HG03097 (cell line): ENCODE data around the gene FBLN5.

Experiments
- ATAC-seq: cut with Tn5 transposase; IDR thresholded peaks from one replicate; pipeline ENCODE4 v1.9.1; 2021; ENCODE audit not compliant: unreplicated experiment, low FRiP score

FBLN5 gene, protein sequence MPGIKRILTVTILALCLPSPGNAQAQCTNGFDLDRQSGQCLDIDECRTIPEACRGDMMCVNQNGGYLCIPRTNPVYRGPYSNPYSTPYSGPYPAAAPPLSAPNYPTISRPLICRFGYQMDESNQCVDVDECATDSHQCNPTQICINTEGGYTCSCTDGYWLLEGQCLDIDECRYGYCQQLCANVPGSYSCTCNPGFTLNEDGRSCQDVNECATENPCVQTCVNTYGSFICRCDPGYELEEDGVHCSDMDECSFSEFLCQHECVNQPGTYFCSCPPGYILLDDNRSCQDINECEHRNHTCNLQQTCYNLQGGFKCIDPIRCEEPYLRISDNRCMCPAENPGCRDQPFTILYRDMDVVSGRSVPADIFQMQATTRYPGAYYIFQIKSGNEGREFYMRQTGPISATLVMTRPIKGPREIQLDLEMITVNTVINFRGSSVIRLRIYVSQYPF

DNA sequence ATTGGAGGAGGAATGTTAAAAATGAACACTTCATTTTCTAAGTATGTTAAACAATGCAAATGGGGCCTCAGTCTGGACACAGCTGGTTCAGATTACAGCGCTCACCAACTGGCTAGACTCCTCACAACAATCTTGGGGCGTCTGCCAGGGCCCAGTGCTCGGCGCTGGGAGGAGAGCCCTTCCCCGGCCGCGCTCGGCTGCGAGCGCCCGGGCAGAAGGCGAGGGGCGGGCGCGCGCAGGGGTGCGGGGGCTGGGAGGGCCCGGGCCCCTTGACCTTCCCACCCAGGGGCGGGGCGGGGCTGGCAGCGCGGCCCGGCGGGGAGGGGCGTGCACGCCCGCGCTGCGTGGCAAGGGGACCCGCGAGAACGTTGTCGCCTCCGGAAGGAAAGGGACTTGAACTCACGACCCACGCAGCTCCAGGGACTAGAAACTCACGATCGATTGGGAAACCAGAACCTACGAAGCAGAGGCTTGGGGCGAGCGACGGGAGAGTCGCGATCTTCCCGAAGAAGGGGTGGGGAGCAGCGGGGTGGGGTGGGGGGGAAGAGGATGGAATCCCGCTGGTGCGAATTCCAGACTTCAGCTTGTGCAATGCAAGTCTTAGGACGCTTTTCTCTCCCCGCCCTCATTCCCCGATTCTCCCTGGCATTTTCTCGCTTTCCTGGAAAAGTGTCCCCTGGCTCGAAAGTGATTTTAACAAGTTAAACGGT lies at the start of gene FBLN5:
FBLN5 (minus strand) TSS at position 220 of the 710 bp plus-strand sequence. CDS start 465 bp downstream, outside the sequence.
- no peak for ATAC-seq

DNA sequence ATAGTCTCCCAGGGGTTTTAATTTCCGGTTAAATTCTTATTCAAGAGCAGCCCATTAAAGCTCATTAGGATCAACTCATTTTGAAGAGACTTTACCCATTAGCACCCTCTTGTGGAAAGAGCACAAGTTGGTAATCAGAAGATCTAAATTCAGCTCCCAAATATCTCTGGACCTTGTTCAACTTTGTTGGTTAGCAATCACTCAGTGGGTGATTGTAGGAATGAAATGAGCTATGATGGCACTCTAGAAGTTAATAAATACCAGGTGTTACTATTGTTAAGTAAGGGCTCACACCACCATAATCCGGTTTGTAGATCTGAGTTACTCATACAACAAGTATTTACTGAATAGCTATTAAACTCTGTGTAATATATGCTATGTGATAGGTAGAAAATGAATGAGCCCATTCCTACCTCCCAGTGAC lies 49.5 kb upstream of the FBLN5 start:
- no peak for ATAC-seq

DNA sequence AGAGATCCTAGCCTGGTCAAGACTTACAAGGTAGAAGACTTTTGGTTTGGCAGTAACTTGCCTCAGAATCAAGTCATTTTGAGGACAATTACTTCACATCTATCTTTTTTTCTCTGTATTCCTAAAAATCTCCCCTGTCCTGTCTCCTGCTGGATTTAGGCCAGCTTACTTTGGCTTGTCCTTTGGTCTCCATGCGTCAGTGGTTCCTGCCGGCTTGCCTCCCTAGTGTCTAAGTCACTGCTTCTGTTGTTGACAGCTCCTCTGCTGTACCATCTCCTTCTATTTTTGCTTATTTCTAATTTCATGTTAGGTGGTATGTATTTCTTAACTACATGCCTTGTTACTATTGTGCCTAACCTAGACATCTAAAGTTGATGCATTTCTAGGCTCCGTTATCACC lies 39.7 kb upstream of the FBLN5 start:
- no peak for ATAC-seq

DNA sequence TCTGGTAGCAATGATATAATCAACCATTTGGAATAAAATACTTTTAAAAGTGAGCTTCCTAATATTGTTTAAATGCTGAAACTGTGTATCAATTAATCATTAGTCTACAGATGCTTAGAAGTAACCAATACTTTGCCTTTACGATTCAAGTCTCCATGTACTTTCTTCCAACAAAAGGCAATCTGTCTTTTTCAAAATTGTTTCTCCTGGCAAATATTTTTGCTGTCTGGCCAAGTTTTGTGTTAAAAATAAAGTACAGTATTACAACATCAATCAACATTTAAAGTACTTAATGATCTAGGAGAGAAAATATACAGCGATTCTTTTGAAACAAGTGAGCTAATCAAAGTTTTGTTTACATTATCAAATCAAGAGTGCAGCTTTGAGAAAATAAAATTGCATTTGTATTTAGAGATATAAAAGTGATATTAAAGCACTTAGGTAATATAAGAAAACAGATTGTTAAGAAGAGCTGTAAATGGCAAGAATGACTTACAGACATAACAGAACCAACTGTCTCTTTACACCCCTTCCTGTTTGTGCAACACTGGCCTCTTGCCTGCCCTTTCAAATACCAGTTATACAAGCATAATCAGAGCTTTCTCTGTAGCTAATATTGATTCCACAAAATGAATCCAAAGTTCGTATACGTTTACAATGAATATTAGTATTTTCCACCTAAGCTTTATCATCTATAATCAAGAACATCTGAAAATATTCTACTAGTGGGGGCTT lies 38.2 kb upstream of the FBLN5 start:
- no peak for ATAC-seq

DNA sequence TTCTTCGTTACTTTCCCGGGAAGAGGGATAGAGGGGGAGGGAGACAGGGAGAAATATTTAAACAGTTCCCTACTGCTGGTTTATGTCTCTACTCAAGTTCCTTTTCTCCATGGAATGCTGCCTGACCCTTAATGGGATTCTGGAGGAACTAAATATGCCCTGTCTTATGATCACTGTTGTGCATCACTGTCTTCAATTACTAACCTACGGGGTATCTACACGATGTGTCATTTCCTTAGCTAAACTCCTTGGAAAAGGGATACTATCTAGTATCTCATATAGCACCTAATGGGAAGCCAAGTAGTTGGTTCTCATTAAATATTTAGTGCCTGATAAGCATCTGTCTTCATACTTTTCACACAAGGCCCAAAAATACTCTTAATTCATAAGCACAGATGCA lies 37.5 kb upstream of the FBLN5 start:
- no peak for ATAC-seq

DNA sequence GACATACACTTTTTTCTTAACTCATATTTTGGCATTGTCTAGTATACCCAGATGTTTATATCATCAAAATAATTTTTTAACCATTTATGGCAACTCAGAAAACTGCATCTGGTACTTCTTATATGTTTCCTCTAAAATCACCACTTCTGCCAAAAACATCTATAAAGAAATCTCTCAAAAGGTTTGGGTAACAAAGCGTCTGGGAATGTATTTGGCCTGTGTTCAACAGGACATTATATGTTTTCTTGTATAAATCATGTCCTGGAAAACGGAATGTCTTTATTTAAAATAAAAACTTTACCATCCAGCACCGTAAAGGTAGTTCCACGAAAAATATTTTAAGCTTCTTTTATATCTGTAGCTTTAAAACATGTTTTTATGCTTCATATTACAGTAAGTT lies 36.1 kb upstream of the FBLN5 start:
- no peak for ATAC-seq

DNA sequence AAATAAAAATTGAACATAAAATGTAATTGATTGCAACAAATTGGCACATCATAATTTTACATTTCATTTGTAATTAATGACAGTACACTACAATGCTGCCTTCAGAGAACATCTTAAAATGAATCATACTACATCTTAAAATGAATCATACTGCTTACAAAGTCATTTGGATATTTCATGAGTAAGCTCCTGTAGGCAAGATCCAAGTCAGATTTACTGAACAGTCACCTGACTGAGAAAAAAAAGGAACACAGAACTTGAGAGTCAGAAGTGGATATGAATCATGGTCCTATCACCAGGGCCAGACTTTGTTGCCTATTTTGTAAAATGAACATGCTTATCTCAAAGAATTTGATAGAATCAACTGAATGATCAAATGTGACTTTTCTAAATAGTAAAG lies 32.7 kb upstream of the FBLN5 start:
- ATAC-seq, result no peak

DNA sequence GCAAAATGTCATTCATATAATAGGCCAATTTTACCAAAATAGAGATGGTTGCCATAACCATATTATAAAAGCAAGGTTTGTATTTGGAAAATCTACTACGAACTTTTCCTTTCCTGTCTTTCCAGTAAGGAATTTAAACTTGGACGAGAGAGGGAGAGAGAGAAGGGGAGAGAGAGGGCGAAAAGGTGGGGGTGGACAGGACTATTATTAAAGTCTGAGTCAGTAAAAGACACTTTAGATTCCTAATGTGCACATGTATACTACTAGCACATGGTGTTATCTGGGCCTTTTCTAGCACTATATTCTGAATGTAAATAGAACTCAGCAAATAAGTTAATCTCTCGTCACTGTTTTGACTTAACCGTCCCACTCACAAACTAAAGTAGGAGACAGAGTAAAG lies 30.4 kb upstream of the FBLN5 start:
- no peak for ATAC-seq

DNA sequence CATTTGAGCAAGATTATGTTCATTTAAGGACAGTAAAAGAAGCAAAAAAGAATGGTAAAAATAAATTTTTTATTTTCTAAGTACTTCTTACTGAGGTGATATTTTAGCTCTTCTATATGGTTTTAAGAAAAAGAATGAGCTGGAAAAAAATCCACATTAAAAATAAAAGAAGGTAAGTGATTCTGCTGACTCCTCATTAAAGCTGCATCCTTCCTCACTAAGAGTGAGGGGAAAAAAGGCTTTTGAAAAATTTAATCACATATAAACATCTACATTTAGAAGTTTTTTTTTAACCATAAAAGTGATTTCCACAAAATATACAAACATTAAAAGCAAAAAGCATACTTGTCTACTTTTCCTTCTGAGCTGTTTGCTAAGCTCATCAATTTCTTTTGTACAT lies 28.3 kb upstream of the FBLN5 start:
- no peak for ATAC-seq

DNA sequence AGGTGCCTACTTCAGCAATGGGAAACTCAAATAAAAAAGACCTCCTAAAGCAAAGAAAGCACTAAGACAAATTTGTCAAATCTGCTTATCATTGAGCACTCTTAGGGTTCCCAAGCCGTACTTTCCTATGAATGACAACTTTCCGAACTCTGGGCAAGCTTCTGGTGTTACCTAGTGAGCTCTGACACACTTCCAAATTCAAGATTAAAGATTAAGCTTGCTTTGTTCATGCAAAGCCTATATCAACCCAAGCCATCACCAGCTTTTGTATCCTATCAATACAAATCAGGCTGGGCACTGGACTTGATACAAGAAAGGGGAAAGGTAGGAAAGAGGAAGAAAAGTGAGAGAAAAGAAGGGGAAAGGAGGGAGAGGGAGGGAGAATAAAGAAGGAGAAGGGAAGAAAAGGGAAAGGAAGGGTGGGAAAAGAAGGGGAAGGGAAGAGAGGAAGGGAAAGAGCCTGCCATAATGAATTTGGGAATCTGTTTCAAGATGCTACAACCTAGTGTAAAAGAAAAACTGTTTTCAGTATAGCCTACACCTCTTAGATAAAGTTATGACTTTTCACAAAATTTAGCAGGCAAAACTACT lies 23.8 kb upstream of the FBLN5 start:
- ATAC-seq, result no peak

DNA sequence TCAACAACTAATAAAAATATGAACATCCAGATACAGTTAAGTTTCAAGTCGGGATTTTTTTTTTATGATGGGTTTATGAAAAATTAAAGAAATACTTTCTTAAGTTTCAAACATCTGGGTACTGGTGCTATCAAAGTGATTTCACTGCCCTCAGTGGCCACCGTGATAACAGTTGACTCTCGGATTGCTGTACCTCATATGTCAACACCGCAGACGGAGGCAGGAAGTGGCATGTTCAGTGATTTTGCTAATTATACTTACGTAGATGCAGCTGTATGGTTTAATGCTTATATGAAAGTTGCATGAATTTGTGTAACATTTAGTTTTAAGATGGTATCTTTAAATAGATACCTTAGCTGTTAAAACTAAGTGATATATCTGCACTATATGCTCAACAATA lies 20.8 kb upstream of the FBLN5 start:
- no peak for ATAC-seq

DNA sequence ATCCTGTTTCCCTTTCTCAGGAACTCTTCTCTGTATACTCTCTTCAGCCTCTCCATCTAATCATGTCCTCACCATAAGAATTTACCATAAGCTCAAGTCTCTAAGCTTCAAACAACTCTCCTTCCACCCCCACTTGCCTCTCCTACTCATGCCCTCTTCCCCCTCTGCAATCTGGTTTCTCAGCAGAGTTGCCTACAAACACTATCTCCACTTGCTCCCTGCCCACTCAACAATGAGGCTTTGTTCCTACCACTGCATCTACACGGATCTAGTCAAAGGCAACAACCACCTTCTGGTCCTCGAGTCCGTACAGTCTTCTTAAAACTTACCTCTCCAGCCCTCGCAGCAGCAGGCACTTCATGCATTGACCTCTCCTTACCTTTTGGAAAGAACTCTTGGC lies 17.2 kb upstream of the FBLN5 start:
- ATAC-seq, result no peak

DNA sequence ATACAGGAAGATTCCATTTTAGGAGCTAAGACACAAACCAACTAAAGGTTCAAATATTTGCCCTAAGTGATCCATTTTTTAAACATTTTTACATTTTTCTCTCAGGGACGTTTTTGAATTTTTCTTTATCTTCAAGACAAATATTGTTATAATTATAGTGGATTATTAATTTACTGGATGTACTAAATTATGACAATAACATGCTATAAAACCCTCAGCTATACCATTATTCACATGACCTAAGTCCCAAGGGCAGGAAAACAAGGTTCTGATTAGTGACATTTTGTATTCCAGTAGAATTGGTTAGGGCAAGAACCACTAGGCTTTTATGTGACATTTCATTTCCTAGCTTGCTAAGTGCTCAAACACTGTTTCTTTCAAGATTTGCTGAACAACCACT lies 16.5 kb upstream of the FBLN5 start:
- no peak for ATAC-seq

DNA sequence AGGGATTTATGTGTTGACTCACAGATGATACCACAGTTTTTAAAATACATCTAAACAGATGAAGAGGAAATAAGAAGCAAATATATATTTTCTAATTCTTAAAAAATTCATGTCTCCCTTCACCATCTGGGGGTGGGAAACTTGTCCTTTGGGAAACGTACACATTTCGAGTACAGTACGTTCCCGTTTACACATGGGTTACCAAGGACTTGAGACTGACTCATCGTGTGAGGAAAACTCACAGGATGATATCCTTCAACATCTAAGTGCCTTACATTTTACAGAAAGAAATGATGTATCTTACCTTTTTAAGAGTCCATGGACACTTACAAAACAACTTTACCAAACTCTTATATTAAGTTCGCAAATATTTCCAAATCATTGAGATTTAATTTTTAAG lies 16.0 kb upstream of the FBLN5 start:
- ATAC-seq, result no peak

DNA sequence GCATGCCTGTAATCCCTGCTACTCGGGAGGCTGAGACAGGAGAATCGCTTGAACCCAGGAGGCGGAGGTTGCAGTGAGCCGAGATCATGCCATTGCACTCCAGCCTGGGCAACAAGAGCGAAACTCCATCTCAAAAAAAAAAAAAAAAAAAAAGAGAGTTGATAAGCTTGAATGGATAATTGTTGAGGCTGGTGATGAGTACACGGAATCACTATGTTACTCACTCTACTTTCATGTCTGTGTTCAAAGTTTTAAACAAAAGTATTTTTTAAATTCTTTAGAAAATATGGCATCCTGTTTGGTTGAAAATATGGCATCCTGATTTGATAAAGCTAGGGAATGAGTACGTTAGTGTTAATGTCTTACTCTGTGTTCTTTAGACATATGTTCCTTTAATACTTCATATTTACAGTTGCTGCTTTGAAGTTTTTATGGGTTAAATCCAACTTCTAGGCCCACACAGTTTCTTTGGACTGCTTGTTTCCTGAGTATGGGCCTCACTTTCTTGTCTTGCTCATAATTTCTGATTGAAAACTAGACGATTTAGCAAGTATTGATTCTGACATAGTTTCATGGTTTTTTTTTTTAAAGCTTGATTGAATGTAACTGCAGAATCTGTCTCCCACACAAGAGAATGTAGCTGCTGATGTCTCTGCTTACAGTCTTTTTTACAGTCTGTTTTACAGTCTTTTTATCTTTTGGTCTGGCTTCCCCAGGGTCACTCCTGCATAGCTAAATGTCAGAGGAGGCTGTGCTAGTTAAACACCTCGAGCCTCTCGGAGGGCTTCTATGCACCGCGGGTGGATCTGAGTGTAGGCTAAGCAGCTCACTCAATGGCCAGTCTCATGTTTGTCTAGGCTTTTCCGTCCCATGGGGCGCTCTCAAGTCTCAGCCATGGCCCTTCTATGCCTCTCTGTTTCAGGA lies 14.1 kb upstream of the FBLN5 start:
- ATAC-seq, result no peak

DNA sequence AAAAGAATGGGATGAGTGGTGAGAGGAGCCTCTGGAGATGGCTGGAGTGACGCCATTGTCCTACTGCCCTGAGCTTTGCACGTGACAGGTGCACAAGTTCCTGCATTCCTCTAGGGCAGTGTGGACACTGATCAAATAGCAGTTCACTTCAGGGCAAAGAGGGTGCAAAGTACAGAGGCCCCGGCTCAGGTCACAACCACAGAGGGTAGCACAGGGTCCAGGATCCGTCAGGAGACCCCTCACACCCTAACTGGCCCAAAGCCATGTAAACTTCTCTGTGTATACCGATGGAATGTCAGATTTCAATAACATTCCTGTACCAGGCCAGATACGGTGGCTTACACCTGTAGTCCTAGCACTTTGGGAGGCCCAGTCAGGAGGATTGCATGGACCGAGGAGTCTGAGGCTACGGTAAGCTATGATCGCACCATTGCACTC lies 10.4 kb upstream of the FBLN5 start:
- no peak for ATAC-seq

DNA sequence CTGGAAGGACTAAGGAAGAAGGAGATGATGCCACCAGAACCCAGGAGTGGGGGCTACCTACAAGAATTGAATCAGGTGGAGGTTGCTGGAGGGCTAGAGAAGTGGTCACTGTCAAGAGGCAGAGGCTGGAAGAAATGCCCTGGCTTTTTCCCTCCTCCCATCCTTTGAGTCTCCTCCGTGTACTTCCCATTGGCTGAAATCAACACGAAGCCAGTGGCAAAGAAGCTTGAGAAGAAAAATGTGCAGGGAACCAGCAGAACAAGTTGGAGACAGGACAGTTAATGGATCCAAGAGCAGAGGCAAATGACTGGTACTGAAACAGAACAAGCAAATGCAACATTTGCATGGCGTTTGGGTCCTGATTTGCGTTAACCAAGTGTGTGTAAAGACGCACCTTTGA lies 9.1 kb upstream of the FBLN5 start:
- ATAC-seq, result no peak

DNA sequence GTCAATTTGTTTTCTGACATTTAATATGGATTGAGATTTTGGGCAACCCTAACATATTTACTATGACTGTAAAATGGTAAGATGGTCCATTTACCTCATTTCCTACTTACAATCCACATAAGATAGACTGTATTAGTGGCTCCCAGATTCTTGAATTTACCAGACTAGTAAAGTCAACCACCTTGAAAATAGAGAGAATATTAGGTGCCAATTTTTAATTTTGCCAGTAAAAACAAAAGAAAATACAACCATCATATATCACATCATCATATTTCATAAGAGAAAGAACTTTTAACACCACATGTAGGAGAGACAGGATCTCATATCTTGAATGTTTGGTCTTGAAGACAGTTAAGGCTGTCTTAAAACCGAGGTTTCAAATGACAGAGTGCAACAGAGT lies 7.7 kb upstream of the FBLN5 start:
- ATAC-seq, result no peak

DNA sequence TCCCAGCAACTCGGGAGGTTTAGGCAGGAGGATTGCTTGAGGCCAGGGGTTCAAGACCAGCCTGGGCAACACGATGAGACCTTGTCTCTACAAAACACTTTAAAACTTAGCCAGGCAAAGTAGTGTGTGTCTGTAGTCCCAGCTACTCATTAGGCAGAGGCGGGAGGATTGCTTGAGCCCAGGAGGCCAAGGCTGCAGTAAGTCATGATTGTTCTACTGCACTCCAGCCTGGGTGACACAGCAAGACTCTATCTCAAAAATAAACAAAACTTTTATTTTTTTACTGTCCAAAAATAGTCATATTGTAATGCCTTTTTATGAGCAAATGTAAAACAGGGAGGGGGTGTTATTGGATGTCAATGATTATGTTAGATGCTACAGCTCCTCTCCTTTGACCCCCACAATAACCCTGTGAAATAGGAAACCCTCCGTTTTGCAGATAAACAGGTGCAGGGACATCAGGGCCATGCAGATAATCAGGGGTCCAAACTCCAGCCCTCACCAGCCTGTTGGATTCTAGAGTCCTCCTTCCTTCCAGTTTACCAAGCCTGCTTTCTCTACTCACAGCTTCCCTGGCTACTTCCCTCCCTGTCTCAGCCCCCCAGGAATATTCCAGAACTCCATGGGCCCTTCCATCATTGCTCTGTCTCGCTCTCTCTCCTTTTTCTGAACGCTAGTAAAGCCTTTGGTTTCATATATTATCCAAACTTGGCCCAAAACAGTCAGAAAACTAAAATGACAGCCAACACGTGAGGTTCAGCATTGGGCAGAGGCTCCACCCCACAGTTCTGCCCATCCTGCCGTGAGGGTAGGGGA lies 5.9 kb upstream of the FBLN5 start:
- no peak for ATAC-seq
